ENCODE measurements around the gene SECTM1.
"Not testable (repeated sequence)": the region's sequence is repeated elsewhere in the genome, so short reads cannot be mapped to it uniquely, and the experiment has no call there.

SECTM1 gene

GRCh38 chr17:82367724-82368524 is 34.4 kb upstream of the SECTM1 start:
- DNase-seq, result no peak

GRCh38 chr17:82366749-82367148 is 33.2 kb upstream of the SECTM1 start:
- no peak for DNase-seq

GRCh38 chr17:82365606-82366295 is 32.2 kb upstream of the SECTM1 start:
- DNase-seq, result no peak

GRCh38 chr17:82361885-82362633 is 28.5 kb upstream of the SECTM1 start:
- no peak for DNase-seq

- not testable (repeated sequence) for DNase-seq
Observed at GRCh38 chr17:82359451-82360074, 26.0 kb upstream of the SECTM1 start.

GRCh38 chr17:82358465-82359350 is 25.1 kb upstream of the SECTM1 start, which contains the start of gene TEX19:
Gene TEX19, plus strand, starts transcription at chr17:82359247. Its CDS starts 2,904 bp downstream, at chr17:82362151.
- DNase-seq, result no peak

GRCh38 chr17:82357394-82357793 is 23.8 kb upstream of the SECTM1 start:
- DNase-seq, result no peak

GRCh38 chr17:82356845-82357355 is 23.3 kb upstream of the SECTM1 start:
- no peak for DNase-seq

GRCh38 chr17:82355770-82356427 is 22.3 kb upstream of the SECTM1 start:
- DNase-seq, result no peak

- no peak for DNase-seq
Observed at GRCh38 chr17:82354804-82355308, 21.3 kb upstream of the SECTM1 start.

- no peak for DNase-seq
Observed at GRCh38 chr17:82353484-82353883, 19.9 kb upstream of the SECTM1 start.

GRCh38 chr17:82351713-82352488 is 18.3 kb upstream of the SECTM1 start:
- peak; percentile 79 for DNase-seq

GRCh38 chr17:82351254-82351712 is 17.7 kb upstream of the SECTM1 start:
- DNase-seq, result no peak

GRCh38 chr17:82350182-82351030 is 16.8 kb upstream of the SECTM1 start:
- DNase-seq, result peak; percentile 31

GRCh38 chr17:82349287-82349701 is 15.7 kb upstream of the SECTM1 start:
- DNase-seq, result no peak

- no peak for DNase-seq
Observed at GRCh38 chr17:82348866-82349265, 15.3 kb upstream of the SECTM1 start.

- DNase-seq, result no peak
Observed at GRCh38 chr17:82348434-82348833, 14.9 kb upstream of the SECTM1 start.

- not testable (repeated sequence) for DNase-seq
Observed at GRCh38 chr17:82347994-82348393, 14.4 kb upstream of the SECTM1 start.
